NCI-H2227 treated with DMSO at 0.1 percent for 48 hours (cell line): ENCODE data around the gene PAX2.

ENCODE experiments used
- DNase-seq: peaks from one replicate; lab custom pipeline; 2025; lab: John Stamatoyannopoulos, UW

PAX2 gene

GRCh38 chr10:100819424-100819823 is 74.0 kb downstream of the PAX2 start:
- no peak for DNase-seq

- no peak for DNase-seq
These were observed 77.8 kb downstream of the PAX2 start for GRCh38 chr10:100823194-100823593.

GRCh38 chr10:100824886-100825285 is 79.5 kb downstream of the PAX2 start:
- no peak for DNase-seq

GRCh38 chr10:100825325-100825875 is 80.0 kb downstream of the PAX2 start:
- no peak for DNase-seq

GRCh38 chr10:100826031-100826651 is 80.8 kb downstream of the PAX2 start:
- no peak for DNase-seq

GRCh38 chr10:100826661-100826982 is 81.2 kb downstream of the PAX2 start:
- no peak for DNase-seq

- DNase-seq, result no peak
These were observed 81.8 kb downstream of the PAX2 start for GRCh38 chr10:100826983-100827818.

GRCh38 chr10:100827819-100828737 is 82.7 kb downstream of the PAX2 start:
- no peak for DNase-seq

GRCh38 chr10:100828738-100829096 is 83.3 kb downstream of the PAX2 start:
- DNase-seq, result no peak

- no peak for DNase-seq
These were observed 83.9 kb downstream of the PAX2 start for GRCh38 chr10:100829097-100829870.

GRCh38 chr10:100829933-100830727 is 84.7 kb downstream of the PAX2 start:
- no peak for DNase-seq

GRCh38 chr10:100830728-100831111 is 85.3 kb downstream of the PAX2 start:
- DNase-seq, result no peak

GRCh38 chr10:100831742-100832141 is 86.4 kb downstream of the PAX2 start:
- DNase-seq, result no peak

GRCh38 chr10:100835810-100836209 is 90.4 kb downstream of the PAX2 start:
- no peak for DNase-seq

- no peak for DNase-seq
These were observed 91.5 kb downstream of the PAX2 start for GRCh38 chr10:100836891-100837290.

- no peak for DNase-seq
These were observed 91.9 kb downstream of the PAX2 start for GRCh38 chr10:100837300-100837699.

- no peak for DNase-seq
These were observed 93.6 kb downstream of the PAX2 start for GRCh38 chr10:100838986-100839385.

- no peak for DNase-seq
These were observed 96.1 kb downstream of the PAX2 start for GRCh38 chr10:100841528-100841927.

- DNase-seq, result no peak
These were observed 102.1 kb downstream of the PAX2 start for GRCh38 chr10:100847440-100847839.

GRCh38 chr10:100848770-100849169 is 103.4 kb downstream of the PAX2 start:
- no peak for DNase-seq

- DNase-seq, result no peak
These were observed 112.9 kb downstream of the PAX2 start for GRCh38 chr10:100858261-100858660.
